HepG2 (cell line): ENCODE data around the gene NEURL3. TPM values are rescaled to one million over a fixed set of nuclear protein-coding genes. Genes with fewer than 3 reads are reported as not detected.

Source experiments
- ASH2L ChIP-seq: fragments of 300-600, 200-600 bp; sonication (generic); IDR thresholded peaks from 2 replicates; pipeline ENCODE4 v1.7.0; 2017; ENCODE audit warnings: low read depth, mild to moderate bottlenecking, moderate library complexity, mixed read lengths, low read length; ENCODE audit not compliant: insufficient read length
- BCL3 ChIP-seq: sonication (generic); formaldehyde crosslinking; IDR thresholded peaks from 2 replicates; pipeline ENCODE4 v1.5.1; 2020; ENCODE audit warnings: mild to moderate bottlenecking, missing genetic modification reagents, moderate library complexity
- BCL6 ChIP-seq: IDR thresholded peaks from 2 replicates; pipeline ENCODE4 v1.6.1; 2016; ENCODE audit warnings: missing genetic modification reagents, missing compliant biosample characterization
- ELK4 ChIP-seq: sonication (generic); formaldehyde crosslinking; IDR thresholded peaks from 2 replicates; pipeline ENCODE4 v1.9.0; 2021; ENCODE audit warnings: missing genetic modification reagents, borderline replicate concordance
- HDAC2 ChIP-seq: sonication (generic); formaldehyde crosslinking; IDR thresholded peaks from 2 replicates; pipeline ENCODE4 v1.4.0; 2020; ENCODE audit warnings: missing genetic modification reagents
- HNRNPK ChIP-seq: fragments of 200-400 bp; formaldehyde crosslinking; IDR thresholded peaks from 2 replicates; pipeline ENCODE4 v1.6.1; 2018; ENCODE audit warnings: low read length, low read depth, moderate library complexity, mild to moderate bottlenecking; ENCODE audit not compliant: poor library complexity, severe bottlenecking
- KAT2B ChIP-seq: fragments of 150-350 bp; IDR thresholded peaks from 2 replicates; pipeline ENCODE4 v1.6.1; 2014; ENCODE audit warnings: low read depth, low read length, borderline replicate concordance
- MBD4 ChIP-seq: IDR thresholded peaks from 2 replicates; pipeline ENCODE4 v1.6.1; 2012; ENCODE audit warnings: low read length, inconsistent platforms, borderline replicate concordance
- MTF2 ChIP-seq: sonication (generic); formaldehyde crosslinking; IDR thresholded peaks from 2 replicates; pipeline ENCODE4 v1.5.0; 2020; ENCODE audit warnings: missing genetic modification reagents, borderline replicate concordance
- PAWR ChIP-seq: sonication (generic); formaldehyde crosslinking; IDR thresholded peaks from 2 replicates; pipeline ENCODE4 v1.4.0; 2020; ENCODE audit warnings: missing genetic modification reagents, mild to moderate bottlenecking, borderline replicate concordance
- POLR2AphosphoS5 ChIP-seq: IDR thresholded peaks from 2 replicates; pipeline ENCODE4 v1.6.1; 2012; ENCODE audit warnings: low read depth, low read length
- RARG ChIP-seq: sonication (generic); formaldehyde crosslinking; IDR thresholded peaks from 2 replicates; pipeline ENCODE4 v1.4.0; 2020; ENCODE audit warnings: low read depth, mild to moderate bottlenecking, missing genetic modification reagents
- RXRA ChIP-seq: sonication (generic); formaldehyde crosslinking; IDR thresholded peaks from 2 replicates; pipeline ENCODE4 v1.5.1; 2020; ENCODE audit warnings: missing genetic modification reagents
- SAP130 ChIP-seq: IDR thresholded peaks from 2 replicates; pipeline ENCODE4 v1.6.1; 2016; ENCODE audit warnings: low read depth
- SRF ChIP-seq: IDR thresholded peaks from 2 replicates; pipeline ENCODE4 v1.6.1; 2011; ENCODE audit warnings: mild to moderate bottlenecking, low read depth, low read length, moderate library complexity
- SUZ12 ChIP-seq: fragments of 150-350 bp; IDR thresholded peaks from 2 replicates; pipeline ENCODE4 v1.6.1; 2014; ENCODE audit warnings: low read depth, low read length
- SYNCRIP ChIP-seq: fragments of 200-400 bp; formaldehyde crosslinking; IDR thresholded peaks from 2 replicates; pipeline ENCODE4 v1.6.1; 2018; ENCODE audit warnings: mild to moderate bottlenecking, low read depth, low read length; ENCODE audit not compliant: insufficient read depth
- TAF1 ChIP-seq: sonication (generic); formaldehyde crosslinking; IDR thresholded peaks from 2 replicates; pipeline ENCODE4 v1.4.0; 2020; ENCODE audit warnings: missing genetic modification reagents
- TRIM24 ChIP-seq: sonication (generic); formaldehyde crosslinking; IDR thresholded peaks from 2 replicates; pipeline ENCODE4 v1.8.0; 2022; ENCODE audit warnings: mild to moderate bottlenecking, missing genetic modification reagents
- ZBTB3 ChIP-seq: sonication (generic); formaldehyde crosslinking; IDR thresholded peaks from 2 replicates; pipeline ENCODE4 v1.4.0; 2020; ENCODE audit warnings: low read depth, mild to moderate bottlenecking, moderate library complexity, missing genetic modification reagents, borderline replicate concordance
- ZC3H13 ChIP-seq: sonication (generic); formaldehyde crosslinking; IDR thresholded peaks from 2 replicates; pipeline ENCODE4 v1.8.1; 2023; ENCODE audit warnings: mild to moderate bottlenecking, missing genetic modification reagents, moderate library complexity
- ZFP1 ChIP-seq: IDR thresholded peaks from 2 replicates; pipeline ENCODE4 v1.6.1; 2016
- ZFP36 ChIP-seq: fragments of 150-350 bp; IDR thresholded peaks from 2 replicates; pipeline ENCODE4 v1.6.1; 2018; ENCODE audit warnings: borderline replicate concordance, low read length, low read depth; ENCODE audit not compliant: partially characterized antibody
- ZNF337 ChIP-seq: sonication (generic); formaldehyde crosslinking; IDR thresholded peaks from 2 replicates; pipeline ENCODE4 v1.5.1; 2020; ENCODE audit warnings: missing genetic modification reagents, low read depth, mild to moderate bottlenecking, borderline replicate concordance
- ZNF343 ChIP-seq: sonication (generic); formaldehyde crosslinking; IDR thresholded peaks from 2 replicates; pipeline ENCODE4 v1.4.0; 2020; ENCODE audit warnings: mild to moderate bottlenecking, missing genetic modification reagents
- ZNF768 ChIP-seq: sonication (generic); formaldehyde crosslinking; IDR thresholded peaks from 2 replicates; pipeline ENCODE4 v1.4.0; 2020; ENCODE audit warnings: missing genetic modification reagents
- ZNF879 ChIP-seq: sonication (generic); formaldehyde crosslinking; IDR thresholded peaks from 2 replicates; pipeline ENCODE4 v1.8.1; 2023; ENCODE audit warnings: missing genetic modification reagents
- ZSCAN29 ChIP-seq: sonication (generic); formaldehyde crosslinking; conservative IDR thresholded peaks from 2 replicates; pipeline ENCODE4 v1.4.0; 2020; ENCODE audit warnings: mild to moderate bottlenecking, missing genetic modification reagents
- polyA plus RNA-seq, 8 experiments: library from polyadenylated mRNA; depleted of rRNA in 3 of 8; stranded (reverse) in 7 of 8; unstranded in 1 of 8; fragments of >200 nt; fragmentation: Illumina TruSeq in 4 of 8; extraction: Trizol in 4 of 8; gene quantifications; 2 replicates each; pipeline versions ENCODE4 v1.2.1 to v1.2.3, GENCODE V29; 2011 to 2016; ENCODE audit warnings: low read depth in 4 of 8, missing spikeins in 1 of 8, mixed read lengths in 1 of 8; ENCODE audit not compliant: insufficient read depth in 1 of 8
- total RNA-seq, 5 experiments: library from RNA; depleted of rRNA; stranded (reverse); fragments of >200 nt; fragmentation: Illumina TruSeq; extraction: Trizol; gene quantifications; 2 replicates each; pipeline ENCODE4 v1.2.3, GENCODE V29; 2016; ENCODE audit warnings: low read depth in 1 of 5
- TF ChIP-seq, protein P1 (sequence below): sonication (generic); formaldehyde crosslinking; IDR thresholded peaks from 2 replicates; pipeline ENCODE4 v1.4.0; 2020; ENCODE audit warnings: missing genetic modification reagents

The NEURL3 gene
- total and polyA plus RNA-seq, 2 of the 13 experiments (the other 11 are each of a cell fraction or from before 2014, with no cell fraction given): 0.16 to 1.2 TPM

GRCh38 chr2:96507957-96508520 lies 2.9 kb upstream of the NEURL3 start (continued):
- TF ChIP-seq POLR2AphosphoS5: no peak
- TF ChIP-seq ZNF768 (CRISPR knock-in tag): peak; percentile 35; the same call in 1 of the 2 replicates
- TF ChIP-seq ZC3H13 (CRISPR knock-in tag): no peak
- TF ChIP-seq ZNF343 (CRISPR knock-in tag): 0 out of 2 replicates have a peak, but pooled peaks have one; percentile 22
- 0 out of 2 replicates have a peak, but pooled peaks have one; percentile 19 for TF ChIP-seq BCL6
- no peak for TF ChIP-seq ZBTB3 (CRISPR knock-in tag)
- no peak for TF ChIP-seq ZFP1
- TF ChIP-seq RARG (CRISPR knock-in tag): no peak
- TF ChIP-seq PAWR (CRISPR knock-in tag): no peak
- peak; percentile 76; the same call in 1 of the 2 replicates for TF ChIP-seq MTF2
- peak; percentile 36 for TF ChIP-seq ASH2L
- TF ChIP-seq TRIM24 (CRISPR knock-in tag): no peak
- TF ChIP-seq ZNF879 (CRISPR knock-in tag): no peak
- TF ChIP-seq ELK4 (CRISPR knock-in tag): no peak
- no peak for TF ChIP-seq SYNCRIP
- TF ChIP-seq SRF: no peak
- TF ChIP-seq, protein P1, sequence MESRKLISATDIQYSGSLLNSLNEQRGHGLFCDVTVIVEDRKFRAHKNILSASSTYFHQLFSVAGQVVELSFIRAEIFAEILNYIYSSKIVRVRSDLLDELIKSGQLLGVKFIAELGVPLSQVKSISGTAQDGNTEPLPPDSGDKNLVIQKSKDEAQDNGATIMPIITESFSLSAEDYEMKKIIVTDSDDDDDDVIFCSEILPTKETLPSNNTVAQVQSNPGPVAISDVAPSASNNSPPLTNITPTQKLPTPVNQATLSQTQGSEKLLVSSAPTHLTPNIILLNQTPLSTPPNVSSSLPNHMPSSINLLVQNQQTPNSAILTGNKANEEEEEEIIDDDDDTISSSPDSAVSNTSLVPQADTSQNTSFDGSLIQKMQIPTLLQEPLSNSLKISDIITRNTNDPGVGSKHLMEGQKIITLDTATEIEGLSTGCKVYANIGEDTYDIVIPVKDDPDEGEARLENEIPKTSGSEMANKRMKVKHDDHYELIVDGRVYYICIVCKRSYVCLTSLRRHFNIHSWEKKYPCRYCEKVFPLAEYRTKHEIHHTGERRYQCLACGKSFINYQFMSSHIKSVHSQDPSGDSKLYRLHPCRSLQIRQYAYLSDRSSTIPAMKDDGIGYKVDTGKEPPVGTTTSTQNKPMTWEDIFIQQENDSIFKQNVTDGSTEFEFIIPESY (CRISPR knock-in tag): peak; percentile 84; the same call in 1 of the 2 replicates
- peak; percentile 83 for TF ChIP-seq BCL3 (CRISPR knock-in tag)
- 0 out of 2 replicates have a peak, but pooled peaks have one; percentile 24 for TF ChIP-seq HDAC2 (CRISPR knock-in tag)
- TF ChIP-seq ZNF337 (CRISPR knock-in tag): no peak
- TF ChIP-seq HNRNPK: no peak
- TF ChIP-seq SAP130 (CRISPR knock-in tag): peak; percentile 45
- no peak for TF ChIP-seq SUZ12
- TF ChIP-seq MBD4: no peak
- no peak for TF ChIP-seq ZSCAN29
- TF ChIP-seq ZFP36: peak; percentile 16
- TF ChIP-seq TAF1 (CRISPR knock-in tag): no peak; the same call in 1 of the 2 replicates
- TF ChIP-seq RXRA (CRISPR knock-in tag): peak; percentile 36; the same call in 1 of the 2 replicates
- TF ChIP-seq KAT2B: no peak
